ENCODE measurements around the gene ZNF569. TPM values are rescaled to one million over a fixed set of nuclear protein-coding genes. Genes with fewer than 3 reads are reported as not detected.
A peak's percentile ranks its signal among the peaks of the same experiment; 100 is the strongest.

ZNF569 gene
- polyA plus RNA-seq (ENCODE audit: insufficient read length in 12 of 12): 10 to 100 TPM in 4 of 12 donors, 1 to 10 TPM in 7, not detected in 1; 4.2 to 11.4 (median 9.7) TPM
- long read RNA-seq, donor 1: 0 reads
- long read RNA-seq, donor 2, full-length matches to known transcripts: 3 of 3 reads
- long read RNA-seq, donor 2, partial matches to known transcripts: 0 of 3 reads
- long read RNA-seq, donor 2, other reads (novel, unspliced or antisense): 0 of 3 reads
- long read RNA-seq, donor 3: 0 reads
- long read RNA-seq, donor 4, full-length matches to known transcripts: 1 of 1 reads
- long read RNA-seq, donor 4, partial matches to known transcripts: 0 of 1 reads
- long read RNA-seq, donor 4, other reads (novel, unspliced or antisense): 0 of 1 reads
- long read RNA-seq, donor 5: 0 reads
- long read RNA-seq, donor 6: 0 reads
- long read RNA-seq, donor 7: 0 reads
- long read RNA-seq, donor 8, full-length matches to known transcripts: 2 of 10 reads
- long read RNA-seq, donor 8, partial matches to known transcripts: 8 of 10 reads
- long read RNA-seq, donor 8, other reads (novel, unspliced or antisense): 0 of 10 reads
- long read RNA-seq, donor 9, full-length matches to known transcripts: 1 of 1 reads
- long read RNA-seq, donor 9, partial matches to known transcripts: 0 of 1 reads
- long read RNA-seq, donor 9, other reads (novel, unspliced or antisense): 0 of 1 reads
- long read RNA-seq, donor 10: 0 reads
- long read RNA-seq, donor 11, partial matches to known transcripts: 0 of 1 reads
- long read RNA-seq, donor 11, other reads (novel, unspliced or antisense): 0 of 1 reads

DNA sequence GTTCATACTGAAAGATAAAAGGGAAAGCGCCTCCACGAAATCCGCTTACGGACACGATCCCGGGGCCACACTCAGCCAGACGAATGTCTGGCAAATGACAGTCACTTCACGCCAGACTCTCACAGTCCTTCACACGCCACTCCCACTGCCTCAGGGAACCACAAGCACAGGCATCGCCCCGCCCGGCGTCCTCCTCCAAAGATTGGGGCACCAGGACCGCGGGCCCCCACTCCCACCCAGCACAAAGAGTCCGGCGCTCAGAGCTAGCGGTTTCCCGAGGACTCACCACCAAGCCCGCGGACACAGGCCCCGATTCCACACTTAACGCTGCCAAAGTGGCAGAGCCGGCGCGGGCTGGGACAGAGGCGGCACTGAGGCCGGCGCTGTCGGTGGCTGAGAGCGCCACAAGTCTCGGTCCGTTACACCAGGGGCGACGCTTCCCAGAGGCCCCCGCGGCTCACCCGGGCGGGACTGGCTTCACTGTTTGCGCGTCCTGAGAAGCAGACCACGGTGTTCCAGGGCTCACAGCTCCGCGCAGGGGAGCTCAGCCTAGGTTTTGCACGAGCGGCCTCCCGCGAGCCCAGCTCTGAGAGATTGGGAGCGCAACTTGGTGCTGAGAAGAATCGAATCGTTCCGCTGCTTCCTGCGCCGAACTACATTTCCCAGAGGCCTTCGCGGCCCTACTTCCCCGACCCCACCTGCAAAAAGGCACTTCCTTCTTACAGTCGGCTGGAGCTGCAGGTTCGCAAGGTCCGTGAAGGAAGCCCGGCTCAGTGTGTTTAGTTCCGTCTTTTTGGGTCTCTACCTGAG is at the start of gene ZNF569:
ZNF569 (minus strand) TSS at position 647 of the 810 bp plus-strand sequence. CDS start 22,523 bp downstream, outside the sequence.
- peak; percentile 95 for DNase-seq

DNA sequence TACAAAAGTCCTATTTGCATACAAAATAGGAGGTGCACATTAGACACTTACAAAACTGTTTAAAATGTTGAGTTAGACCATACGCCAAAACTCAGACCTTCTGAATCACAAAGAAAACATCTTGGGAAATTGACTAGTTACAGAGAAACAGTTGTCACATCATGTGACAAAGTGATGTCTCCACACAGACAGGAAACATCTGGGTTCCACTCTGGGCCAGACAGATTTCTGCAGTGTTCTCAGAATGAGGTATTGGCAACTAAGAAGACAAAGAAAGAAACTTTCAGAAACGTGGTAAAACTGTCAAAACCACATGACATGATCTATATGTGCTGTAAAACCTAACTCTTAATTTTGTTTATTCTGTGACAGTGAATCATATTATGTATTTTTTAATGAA is 46.2 kb upstream of the ZNF569 start:
- DNase-seq: no peak

- DNase-seq: no peak
These were observed 44.6 kb upstream of the ZNF569 start for GRCh38 chr19:37511821-37512220.

DNA sequence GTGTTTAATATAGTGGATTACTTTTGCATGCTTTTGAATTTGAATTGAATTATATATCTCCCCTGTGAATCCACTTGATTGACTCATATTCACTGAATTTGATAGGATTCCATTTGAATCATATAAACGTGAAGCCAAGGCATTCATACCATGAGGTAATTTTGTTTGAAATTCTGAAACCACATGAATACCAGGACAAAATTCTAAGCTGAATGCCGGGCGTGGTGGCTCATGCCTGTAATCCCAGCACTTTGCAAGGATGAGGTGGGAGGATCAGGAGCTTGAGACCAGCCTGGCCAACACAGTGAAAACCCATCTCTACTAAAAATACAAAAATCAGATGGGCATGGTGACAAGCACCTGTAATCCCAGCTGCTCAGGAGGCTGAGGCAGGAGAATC is 43.9 kb upstream of the ZNF569 start:
- no peak for DNase-seq

GRCh38 chr19:37507167-37507464 is 39.9 kb upstream of the ZNF569 start:
- DNase-seq: no peak

DNA sequence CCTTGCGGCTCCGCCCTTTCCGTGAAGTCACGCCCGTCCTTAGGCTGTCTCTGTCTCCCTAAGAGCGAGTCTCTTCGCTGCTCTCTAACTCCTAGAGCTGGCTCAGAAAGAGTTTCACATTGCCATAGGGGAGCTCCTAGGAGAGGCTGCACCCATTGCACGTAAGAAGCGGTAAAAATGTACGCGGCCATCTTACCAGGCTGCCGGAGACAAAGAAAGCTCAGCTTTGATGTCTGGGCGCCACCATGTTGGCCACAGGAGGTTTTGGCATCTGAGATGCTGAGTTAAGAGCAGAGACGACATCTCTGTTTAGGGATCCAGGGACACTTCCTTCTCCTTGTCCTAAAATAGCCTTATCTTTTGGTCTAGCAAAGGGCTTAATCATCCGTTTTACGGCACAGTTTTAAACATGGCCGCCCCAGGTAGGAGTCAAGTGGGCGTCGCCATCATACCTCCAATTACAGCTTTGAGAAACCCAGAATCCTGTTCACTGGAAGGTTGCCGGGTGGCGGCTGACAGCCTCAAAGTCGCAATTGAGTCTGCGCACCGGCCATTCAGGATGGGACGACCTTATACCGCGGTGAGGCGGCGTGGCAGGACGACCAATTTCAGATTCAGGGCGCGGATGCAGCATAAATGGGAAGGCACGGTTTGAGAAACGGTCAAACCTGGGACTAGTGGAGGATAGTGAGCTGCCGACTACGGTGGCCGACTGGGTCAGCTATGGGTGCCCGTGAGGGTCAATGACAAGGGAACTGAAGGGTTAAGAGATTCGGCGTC is 39.3 kb upstream of the ZNF569 start, which contains the start of gene ZNF793:
ZNF793 (plus strand) TSS at position 553 of the 780 bp plus-strand sequence. CDS start 16,501 bp downstream, outside the sequence.
- peak; percentile 88 for DNase-seq

- DNase-seq: no peak
These were observed 38.7 kb upstream of the ZNF569 start for GRCh38 chr19:37505958-37506386.

- no peak for DNase-seq
These were observed 25.0 kb upstream of the ZNF569 start for GRCh38 chr19:37492213-37492612.

- DNase-seq: no peak
These were observed 17.3 kb upstream of the ZNF569 start for GRCh38 chr19:37484406-37485168.

- no peak for DNase-seq
These were observed 4.9 kb upstream of the ZNF569 start for GRCh38 chr19:37472165-37472564.

- no peak for DNase-seq
These were observed 3.0 kb upstream of the ZNF569 start for GRCh38 chr19:37470216-37470615.

GRCh38 chr19:37468961-37469777 is 1.9 kb upstream of the ZNF569 start, which contains the start of gene ZNF570:
TSS of gene ZNF570 (plus strand) at chr19:37469356. CDS start at chr19:37470355, 999 bp downstream.
- DNase-seq: peak; percentile 93

GRCh38 chr19:37467608-37468090 is 405 bp upstream of the ZNF569 start:
- no peak for DNase-seq

- no peak for DNase-seq
These were observed 907 bp downstream of the ZNF569 start for GRCh38 chr19:37466277-37466797.

GRCh38 chr19:37452500-37453245 is 14.6 kb downstream of the ZNF569 start:
- no peak for DNase-seq

DNA sequence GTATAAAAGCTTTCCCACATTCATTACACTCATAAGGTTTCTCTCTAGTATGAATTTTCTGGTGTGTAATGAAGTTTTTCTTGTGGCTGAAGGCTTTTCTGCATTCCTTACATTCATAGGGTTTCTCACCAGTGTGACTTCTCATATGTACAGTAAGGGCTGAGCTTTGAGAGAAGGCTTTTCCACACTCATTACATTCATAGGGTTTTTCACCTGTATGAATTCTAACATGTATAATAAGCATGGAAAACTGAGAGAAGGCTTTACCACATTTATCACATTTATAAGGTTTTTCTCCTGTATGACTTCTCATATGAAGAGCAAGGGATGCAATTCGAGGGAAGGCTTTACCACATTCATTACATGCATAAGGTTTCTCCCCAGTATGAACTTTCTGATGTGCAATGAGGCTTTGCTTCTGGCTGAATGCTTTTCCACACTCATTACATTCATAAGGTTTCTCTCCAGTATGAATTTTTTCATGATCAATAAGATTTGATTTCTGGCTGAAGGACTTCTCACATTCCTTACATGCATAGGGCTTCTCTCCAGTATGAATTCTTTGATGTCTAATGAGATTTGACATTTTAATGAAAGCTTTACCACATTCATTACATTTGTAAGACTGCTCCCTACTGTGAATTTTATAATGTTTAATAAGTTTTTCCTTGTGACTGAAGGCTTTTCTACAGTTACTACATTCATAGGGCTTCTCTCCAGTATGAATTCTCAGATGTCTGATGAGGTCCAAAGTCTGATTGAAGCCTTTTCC is 53.7 kb downstream of the ZNF569 start:
- no peak for DNase-seq

GRCh38 chr19:37412700-37413099 is 54.5 kb downstream of the ZNF569 start:
- no peak for DNase-seq
